ENCODE measurements around the gene RFTN2. TPM values are rescaled to one million over a fixed set of nuclear protein-coding genes. Genes with fewer than 3 reads are reported as not detected.

The RFTN2 gene
- total RNA-seq, 3 donors from 2014 or later: 2.3 to 21.1 (median 7.6) TPM

GRCh38 chr2:197633109-197633657 lies 42.2 kb downstream of the RFTN2 start:
- Histone ChIP-seq H3K36me3 (no peaks in the 10 kb centered on the region), H3K27ac (no peak overlapping the region), H3K4me1 (no peaks in the 10 kb centered on the region), H3K9me3 (no peaks in the 10 kb centered on the region), H3K4me3 (no peak overlapping the region), H3K27me3 (no peaks in the 10 kb centered on the region)
- intact Hi-C loops (cut with DNase I; ENCODE audit: low total_unique reads): no loop called here
- TF ChIP-seq POLR2AphosphoS5 (IDR thresholded peaks at IDR 0.05) (no peak), CTCF (IDR thresholded peaks at IDR 0.05) (no peak), POLR2A (IDR thresholded peaks at IDR 0.05) (no peak)
- DNase-seq (ENCODE audit: low spot score in 2 of 2): no peak

- Histone ChIP-seq H3K27ac (peak overlapping the region in 1 of 2 donors; percentile 40), H3K36me3 (no peaks in the 10 kb centered on the region), H3K27me3 (no peaks in the 10 kb centered on the region), H3K4me3 (no peak overlapping the region), H3K4me1 (no peaks in the 10 kb centered on the region), H3K9me3 (no peaks in the 10 kb centered on the region)
- no peak for TF ChIP-seq POLR2A (IDR thresholded peaks at IDR 0.05)
- TF ChIP-seq CTCF (IDR thresholded peaks at IDR 0.05): no peak
- no peak for TF ChIP-seq POLR2AphosphoS5 (IDR thresholded peaks at IDR 0.05)
- intact Hi-C loops (cut with DNase I; ENCODE audit: low total_unique reads): no loop called here
- DNase-seq (ENCODE audit: low spot score in 2 of 2): peak in 1 of 2 donors; percentile 19
Observed at GRCh38 chr2:197628043-197628500, 47.3 kb downstream of the RFTN2 start.

GRCh38 chr2:197626965-197627625 lies 48.3 kb downstream of the RFTN2 start:
- intact Hi-C loops (cut with DNase I; ENCODE audit: low total_unique reads): no loop called here
- H3K4me3 ChIP-seq: no peak overlapping the region
- H3K9me3 ChIP-seq: no peaks in the 10 kb centered on the region
- H3K27me3 ChIP-seq: no peaks in the 10 kb centered on the region
- DNase-seq (ENCODE audit: low spot score in 2 of 2): no peak
- H3K36me3 ChIP-seq: no peaks in the 10 kb centered on the region
- no peaks in the 10 kb centered on the region for H3K4me1 ChIP-seq
- no peak for TF ChIP-seq POLR2A (IDR thresholded peaks at IDR 0.05)
- no peak for TF ChIP-seq CTCF (IDR thresholded peaks at IDR 0.05)
- no peak for TF ChIP-seq POLR2AphosphoS5 (IDR thresholded peaks at IDR 0.05)
- H3K27ac ChIP-seq: peak overlapping the region in 1 of 2 donors; percentile 40

- no peak for TF ChIP-seq POLR2A (IDR thresholded peaks at IDR 0.05)
- TF ChIP-seq POLR2AphosphoS5 (IDR thresholded peaks at IDR 0.05): no peak
- TF ChIP-seq CTCF (IDR thresholded peaks at IDR 0.05): no peak
- Histone ChIP-seq H3K36me3 (no peaks in the 10 kb centered on the region), H3K27ac (no peak overlapping the region), H3K4me3 (no peak overlapping the region), H3K9me3 (no peaks in the 10 kb centered on the region), H3K4me1 (no peaks in the 10 kb centered on the region), H3K27me3 (no peaks in the 10 kb centered on the region)
- DNase-seq (ENCODE audit: low spot score in 2 of 2): no peak
- intact Hi-C loops (cut with DNase I; ENCODE audit: low total_unique reads): no loop called here
Observed at GRCh38 chr2:197620133-197620532, 55.3 kb downstream of the RFTN2 start.

GRCh38 chr2:197615016-197615652 lies 60.3 kb downstream of the RFTN2 start:
- no peaks in the 10 kb centered on the region for H3K27me3 ChIP-seq
- H3K9me3 ChIP-seq: no peaks in the 10 kb centered on the region
- no peaks in the 10 kb centered on the region for H3K4me1 ChIP-seq
- no peaks in the 10 kb centered on the region for H3K36me3 ChIP-seq
- TF ChIP-seq POLR2A (IDR thresholded peaks at IDR 0.05): no peak
- no peak for TF ChIP-seq POLR2AphosphoS5 (IDR thresholded peaks at IDR 0.05)
- peak in 2 of 3 donors; percentile 9 to 27 for TF ChIP-seq CTCF (IDR thresholded peaks at IDR 0.05)
- intact Hi-C loops (cut with DNase I; ENCODE audit: low total_unique reads): no loop called here
- no peak overlapping the region for H3K4me3 ChIP-seq
- no peak for DNase-seq (ENCODE audit: low spot score in 2 of 2)
- H3K27ac ChIP-seq: no peak overlapping the region
